GM23338 (cell line): Measurements from ENCODE around the gene CMPK2. TPM values are rescaled to one million over a fixed set of nuclear protein-coding genes. Genes with fewer than 3 reads are reported as not detected.

Experiments
- ATAC-seq: fragments of 200-7000 bp; cut with Tn5 transposase; 3 replicates; pipeline ENCODE4 v1.9.1; 2020
- DNase-seq: peaks from one replicate; pipeline ENCODE4 v3.0.0-alpha.2; 2015; ENCODE audit warnings: low spot score
- H2AFZ ChIP-seq: fragments of 200-600 bp; sonication (generic); 2 replicates; pipeline ENCODE4 v1.8.0; 2016; ENCODE audit warnings: antibody characterized with exemption, mild to moderate bottlenecking, moderate library complexity
- H3F3A ChIP-seq: fragments of 200-600 bp; sonication (generic); replicated peaks from 2 replicates; pipeline ENCODE4 v1.8.0; 2017; ENCODE audit warnings: antibody characterized with exemption, mixed run types, low read depth
- H3K27ac ChIP-seq: fragments of 200-600 bp; sonication (generic); 2 replicates; pipeline ENCODE4 v1.6.1; 2016; ENCODE audit warnings: low read depth
- H3K27me3 ChIP-seq: fragments of 200-600 bp; sonication (generic); 2 replicates; pipeline ENCODE4 v1.8.0; 2016; ENCODE audit warnings: mild to moderate bottlenecking, mixed run types, moderate library complexity; ENCODE audit not compliant: insufficient read depth
- H3K36me3 ChIP-seq: fragments of 200-600 bp; sonication (generic); 2 replicates; pipeline ENCODE4 v1.8.0; 2016; ENCODE audit warnings: mild to moderate bottlenecking; ENCODE audit not compliant: insufficient read depth
- H3K4me1 ChIP-seq: fragments of 200-600 bp; sonication (generic); 2 replicates; pipeline ENCODE4 v1.8.0; 2016; ENCODE audit warnings: mild to moderate bottlenecking, moderate library complexity; ENCODE audit not compliant: insufficient read depth
- H3K4me2 ChIP-seq: fragments of 200-600 bp; sonication (generic); 2 replicates; pipeline ENCODE4 v1.7.1; 2017; ENCODE audit warnings: mixed run types
- H3K4me3 ChIP-seq: fragments of 200-600 bp; sonication (generic); 2 replicates; pipeline ENCODE4 v1.6.1; 2016; ENCODE audit warnings: mixed run types
- H3K79me2 ChIP-seq: fragments of 200-600 bp; sonication (generic); replicated peaks from 2 replicates; pipeline ENCODE4 v1.8.0; 2017; ENCODE audit warnings: mild to moderate bottlenecking; ENCODE audit not compliant: insufficient read depth
- H3K9me2 ChIP-seq: fragments of 200-600 bp; sonication (generic); 2 replicates; pipeline ENCODE4 v1.8.0; 2017; ENCODE audit not compliant: insufficient read depth
- H4K20me1 ChIP-seq: fragments of 200-600 bp; sonication (generic); replicated peaks from 2 replicates; pipeline ENCODE4 v1.8.0; 2017; ENCODE audit warnings: mild to moderate bottlenecking; ENCODE audit not compliant: insufficient read depth
- H3K27ac Mint-ChIP-seq: 2 replicates; pipeline ENCODE4 v1.8.0; 2020; ENCODE audit warnings: inconsistent platforms, mild to moderate bottlenecking, moderate library complexity, mixed read lengths
- H3K27me3 Mint-ChIP-seq: 3 replicates; pipeline ENCODE4 v1.8.0; 2022; ENCODE audit warnings: low read depth, mild to moderate bottlenecking, moderate library complexity, mixed read lengths, inconsistent platforms; ENCODE audit not compliant: insufficient read depth, poor library complexity
- H3K36me3 Mint-ChIP-seq: 3 replicates; pipeline ENCODE4 v1.8.0; 2021; ENCODE audit warnings: low read depth, mild to moderate bottlenecking, inconsistent platforms, moderate library complexity, mixed read lengths
- H3K4me1 Mint-ChIP-seq: 3 replicates; pipeline ENCODE4 v1.8.0; 2020; ENCODE audit warnings: mild to moderate bottlenecking, inconsistent platforms, mixed read lengths
- H3K4me3 Mint-ChIP-seq: 3 replicates; pipeline ENCODE4 v1.8.0; 2021; ENCODE audit warnings: moderate library complexity, mild to moderate bottlenecking, inconsistent platforms, mixed read lengths
- H3K9me3 Mint-ChIP-seq: 3 replicates; pipeline ENCODE4 v1.8.0; 2020; ENCODE audit warnings: moderate library complexity, mild to moderate bottlenecking, inconsistent platforms, mixed read lengths
- CREB1 ChIP-seq: fragments of 250-450 bp; sonication (Bioruptor Pico); IDR thresholded peaks from 2 replicates; pipeline ENCODE4 v1.5.0; 2020; ENCODE audit warnings: low read depth, mild to moderate bottlenecking, moderate library complexity
- CTCF ChIP-seq, 2 experiments: fragments of 200-600 bp in 1 of 2; sonication (generic) in 1 of 2; conservative IDR thresholded peaks; 2 replicates each; pipeline versions ENCODE4 v1.5.1 to v1.6.1; 2016 to 2017; ENCODE audit warnings: antibody characterized with exemption in 2 of 2, low read depth in 2 of 2, mild to moderate bottlenecking in 2 of 2, moderate library complexity in 1 of 2
- EZH2 ChIP-seq: fragments of 200-600 bp; sonication (generic); IDR thresholded peaks from one replicate; pipeline ENCODE4 v1.8.0; 2017; ENCODE audit warnings: antibody characterized with exemption, mild to moderate bottlenecking, low read depth; ENCODE audit not compliant: unreplicated experiment
- EZH2phosphoT487 ChIP-seq: fragments of 200-600 bp; sonication (generic); IDR thresholded peaks from one replicate; pipeline ENCODE4 v1.8.1; 2018; ENCODE audit warnings: antibody characterized with exemption; ENCODE audit not compliant: unreplicated experiment
- JUNB ChIP-seq: IDR thresholded peaks from one replicate; pipeline ENCODE4 v1.6.1; 2016; ENCODE audit warnings: antibody characterized with exemption; ENCODE audit not compliant: unreplicated experiment
- POLR2AphosphoS5 ChIP-seq: IDR thresholded peaks from 2 replicates; pipeline ENCODE4 v1.6.1; 2016; ENCODE audit warnings: antibody characterized with exemption, low read depth
- STAT1 ChIP-seq: IDR thresholded peaks from one replicate; pipeline ENCODE4 v1.6.1; 2016; ENCODE audit warnings: antibody characterized with exemption; ENCODE audit not compliant: unreplicated experiment
- ZNF114 ChIP-seq: fragments of 250-450 bp; sonication (Bioruptor Pico); IDR thresholded peaks from 2 replicates; pipeline ENCODE4 v1.5.0; 2020; ENCODE audit warnings: mild to moderate bottlenecking, moderate library complexity
- ZNF462 ChIP-seq: fragments of 250-450 bp; sonication (Bioruptor Pico); IDR thresholded peaks from 2 replicates; pipeline ENCODE4 v1.5.0; 2020; ENCODE audit warnings: mild to moderate bottlenecking, moderate library complexity
- polyA plus RNA-seq: library from polyadenylated mRNA; unstranded; fragments of >200 nt; fragmentation: Nextera tagmentation; extraction: Ambion mirVana; gene quantifications from 2 replicates; pipeline ENCODE4 v1.2.1, GENCODE V29; 2016
- total RNA-seq: library from RNA; depleted of rRNA; stranded (reverse); fragments of >200 nt; shearing (Covaris generic); gene quantifications from 2 replicates; pipeline ENCODE4 v1.2.3, GENCODE V29; 2014

The CMPK2 gene
- total and polyA plus RNA-seq, 2 experiments from 2014 or later, result 0.13 to 0.56 TPM

- TF ChIP-seq ZNF462 (CRISPR knock-in tag), result no peak
- no peak for TF ChIP-seq EZH2phosphoT487
- no peak for TF ChIP-seq CREB1 (CRISPR knock-in tag)
- TF ChIP-seq ZNF114 (CRISPR knock-in tag), result no peak
- no peak for TF ChIP-seq EZH2
- no peak for TF ChIP-seq JUNB
- TF ChIP-seq STAT1, result no peak
These were observed 22.1 kb upstream of the CMPK2 start (continued) for GRCh38 chr2:6887751-6888192.

GRCh38 chr2:6885968-6886367 lies 20.3 kb upstream of the CMPK2 start:
- no peaks in the 10 kb centered on the region for H3K27me3 ChIP-seq
- ATAC-seq, result no peak
- H3K4me1 ChIP-seq, result no peaks in the 10 kb centered on the region
- H3K27me3 Mint-ChIP-seq, result no peaks in the 10 kb centered on the region
- no peaks in the 10 kb centered on the region for H3K36me3 ChIP-seq
- no peaks in the 10 kb centered on the region for H3F3A ChIP-seq
- no peak overlapping the region for H3K27ac ChIP-seq
- H3K36me3 Mint-ChIP-seq, result no peaks in the 10 kb centered on the region; the same call in 2 of the 3 replicates
- H2AFZ ChIP-seq, result no peak overlapping the region
- no peak overlapping the region for H3K4me3 Mint-ChIP-seq
- no peak for DNase-seq
- TF ChIP-seq CREB1 (CRISPR knock-in tag) (no peak), JUNB (no peak), POLR2AphosphoS5 (no peak), EZH2 (no peak), CTCF (conservative IDR thresholded peaks at IDR 0.05; ENCODE audit: low read depth in 2 of 2) (no peak)
- no peaks in the 10 kb centered on the region for H3K79me2 ChIP-seq
- H3K4me2 ChIP-seq, result no peak overlapping the region
- H4K20me1 ChIP-seq, result no peaks in the 10 kb centered on the region
- H3K4me3 ChIP-seq, result no peak overlapping the region
- no peaks in the 10 kb centered on the region for H3K4me1 Mint-ChIP-seq
- H3K27ac Mint-ChIP-seq, result no peak overlapping the region
- H3K9me3 Mint-ChIP-seq, result peaks cover 17% of the 10 kb centered on the region
- H3K9me2 ChIP-seq, result no peaks in the 10 kb centered on the region
